HepG2 (cell line): ENCODE measurements around the gene PP2D1. TPM values are rescaled to one million over a fixed set of nuclear protein-coding genes. Genes with fewer than 3 reads are reported as not detected.

Experiments
- ARID5B ChIP-seq: IDR thresholded peaks from 2 replicates; pipeline ENCODE4 v1.4.0; 2020; ENCODE audit warnings: mild to moderate bottlenecking, missing genetic modification reagents
- BRF2 ChIP-seq: sonication (generic); formaldehyde crosslinking; IDR thresholded peaks from 2 replicates; pipeline ENCODE4 v1.8.1; 2022; ENCODE audit warnings: mild to moderate bottlenecking, missing genetic modification reagents
- KLF13 ChIP-seq: sonication (generic); formaldehyde crosslinking; IDR thresholded peaks from 2 replicates; pipeline ENCODE4 v1.4.0; 2020; ENCODE audit warnings: mild to moderate bottlenecking, missing genetic modification reagents
- MAX ChIP-seq: IDR thresholded peaks from 2 replicates; pipeline ENCODE4 v1.6.1; 2012; ENCODE audit warnings: inconsistent platforms
- RXRB ChIP-seq: IDR thresholded peaks from 2 replicates; pipeline ENCODE4 v1.6.1; 2016; ENCODE audit warnings: borderline replicate concordance, missing genetic modification reagents, missing compliant biosample characterization
- SMARCE1 ChIP-seq: fragments of 450-650 bp; IDR thresholded peaks from 2 replicates; pipeline ENCODE4 v1.6.1; 2017; ENCODE audit warnings: borderline replicate concordance
- TFAP4 ChIP-seq: sonication (generic); IDR thresholded peaks from 2 replicates; pipeline ENCODE4 v1.6.1; 2016; ENCODE audit warnings: low read depth, borderline replicate concordance
- THRA ChIP-seq: sonication (generic); formaldehyde crosslinking; IDR thresholded peaks from 2 replicates; pipeline ENCODE4 v1.4.0; 2020; ENCODE audit warnings: missing genetic modification reagents, borderline replicate concordance
- ZBTB38 ChIP-seq: sonication (generic); formaldehyde crosslinking; IDR thresholded peaks from 2 replicates; pipeline ENCODE4 v1.5.1; 2020; ENCODE audit warnings: mild to moderate bottlenecking, missing genetic modification reagents
- ZNF547 ChIP-seq: sonication (generic); formaldehyde crosslinking; IDR thresholded peaks from 2 replicates; pipeline ENCODE4 v1.5.1; 2020; ENCODE audit warnings: mild to moderate bottlenecking, missing genetic modification reagents
- polyA plus RNA-seq, 8 experiments: library from polyadenylated mRNA; depleted of rRNA in 3 of 8; stranded (reverse) in 7 of 8; unstranded in 1 of 8; fragments of >200 nt; fragmentation: Illumina TruSeq in 4 of 8; extraction: Trizol in 4 of 8; gene quantifications; 2 replicates each; pipeline versions ENCODE4 v1.2.1 to v1.2.3, GENCODE V29; 2011 to 2016; ENCODE audit warnings: low read depth in 4 of 8, missing spikeins in 1 of 8, mixed read lengths in 1 of 8; ENCODE audit not compliant: insufficient read depth in 1 of 8
- total RNA-seq, 5 experiments: library from RNA; depleted of rRNA; stranded (reverse); fragments of >200 nt; fragmentation: Illumina TruSeq; extraction: Trizol; gene quantifications; 2 replicates each; pipeline ENCODE4 v1.2.3, GENCODE V29; 2016; ENCODE audit warnings: low read depth in 1 of 5
- TF ChIP-seq, protein P1 (sequence below): sonication (generic); formaldehyde crosslinking; IDR thresholded peaks from 2 replicates; pipeline ENCODE4 v1.4.0; 2020; ENCODE audit warnings: missing genetic modification reagents, mild to moderate bottlenecking, borderline replicate concordance
- TF ChIP-seq, protein P2 (sequence below): sonication (generic); formaldehyde crosslinking; IDR thresholded peaks from 2 replicates; pipeline ENCODE4 v1.4.0; 2020; ENCODE audit warnings: missing genetic modification reagents
- TF ChIP-seq, protein P3 (sequence below): sonication (generic); formaldehyde crosslinking; IDR thresholded peaks from 2 replicates; pipeline ENCODE4 v1.5.0; 2020; ENCODE audit warnings: mild to moderate bottlenecking, missing genetic modification reagents, borderline replicate concordance

PP2D1 gene
- total and polyA plus RNA-seq, 2 of the 13 experiments (the other 11 are each of a cell fraction or from before 2014, with no cell fraction given) = not detected

DNA sequence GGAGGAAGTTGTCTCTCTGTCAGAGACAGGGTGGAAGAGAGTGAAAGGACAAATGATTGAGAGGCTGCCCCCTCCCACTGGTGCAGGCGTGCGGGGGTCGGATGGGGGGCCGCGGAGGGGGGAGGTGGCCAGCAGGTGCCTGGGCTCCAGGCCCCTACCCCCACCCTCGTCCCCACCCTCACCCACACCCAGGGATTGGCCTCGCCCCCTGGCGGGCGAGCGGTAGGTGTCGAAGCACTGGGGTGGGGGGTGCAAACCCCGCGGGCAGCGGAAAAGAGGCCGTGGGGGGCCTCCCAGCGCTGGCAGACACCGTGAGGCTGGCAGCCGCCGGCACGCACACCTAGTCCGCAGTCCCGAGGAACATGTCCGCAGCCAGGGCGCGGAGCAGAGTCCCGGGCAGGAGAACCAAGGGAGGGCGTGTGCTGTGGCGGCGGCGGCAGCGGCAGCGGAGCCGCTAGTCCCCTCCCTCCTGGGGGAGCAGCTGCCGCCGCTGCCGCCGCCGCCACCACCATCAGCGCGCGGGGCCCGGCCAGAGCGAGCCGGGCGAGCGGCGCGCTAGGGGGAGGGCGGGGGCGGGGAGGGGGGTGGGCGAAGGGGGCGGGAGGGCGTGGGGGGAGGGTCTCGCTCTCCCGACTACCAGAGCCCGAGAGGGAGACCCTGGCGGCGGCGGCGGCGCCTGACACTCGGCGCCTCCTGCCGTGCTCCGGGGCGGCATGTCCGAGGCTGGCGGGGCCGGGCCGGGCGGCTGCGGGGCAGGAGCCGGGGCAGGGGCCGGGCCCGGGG, 27.9 kb upstream of the PP2D1 start, which contains the start of gene KAT2B (continued):
- TF ChIP-seq ARID5B (CRISPR knock-in tag) (peak; percentile 45; the same call in 1 of the 2 replicates), THRA (CRISPR knock-in tag) (0 out of 2 replicates have a peak, but pooled peaks have one; percentile 19), BRF2 (CRISPR knock-in tag) (no peak), ZNF547 (CRISPR knock-in tag) (no peak), ZBTB38 (CRISPR knock-in tag) (no peak), KLF13 (CRISPR knock-in tag) (no peak), MAX (peak; percentile 33; the same call in 1 of the 2 replicates), SMARCE1 (no peak), TFAP4 (no peak), RXRB (no peak)
- TF ChIP-seq, protein P1, sequence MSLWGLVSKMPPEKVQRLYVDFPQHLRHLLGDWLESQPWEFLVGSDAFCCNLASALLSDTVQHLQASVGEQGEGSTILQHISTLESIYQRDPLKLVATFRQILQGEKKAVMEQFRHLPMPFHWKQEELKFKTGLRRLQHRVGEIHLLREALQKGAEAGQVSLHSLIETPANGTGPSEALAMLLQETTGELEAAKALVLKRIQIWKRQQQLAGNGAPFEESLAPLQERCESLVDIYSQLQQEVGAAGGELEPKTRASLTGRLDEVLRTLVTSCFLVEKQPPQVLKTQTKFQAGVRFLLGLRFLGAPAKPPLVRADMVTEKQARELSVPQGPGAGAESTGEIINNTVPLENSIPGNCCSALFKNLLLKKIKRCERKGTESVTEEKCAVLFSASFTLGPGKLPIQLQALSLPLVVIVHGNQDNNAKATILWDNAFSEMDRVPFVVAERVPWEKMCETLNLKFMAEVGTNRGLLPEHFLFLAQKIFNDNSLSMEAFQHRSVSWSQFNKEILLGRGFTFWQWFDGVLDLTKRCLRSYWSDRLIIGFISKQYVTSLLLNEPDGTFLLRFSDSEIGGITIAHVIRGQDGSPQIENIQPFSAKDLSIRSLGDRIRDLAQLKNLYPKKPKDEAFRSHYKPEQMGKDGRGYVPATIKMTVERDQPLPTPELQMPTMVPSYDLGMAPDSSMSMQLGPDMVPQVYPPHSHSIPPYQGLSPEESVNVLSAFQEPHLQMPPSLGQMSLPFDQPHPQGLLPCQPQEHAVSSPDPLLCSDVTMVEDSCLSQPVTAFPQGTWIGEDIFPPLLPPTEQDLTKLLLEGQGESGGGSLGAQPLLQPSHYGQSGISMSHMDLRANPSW (CRISPR knock-in tag) = no peak
- TF ChIP-seq, protein P2, sequence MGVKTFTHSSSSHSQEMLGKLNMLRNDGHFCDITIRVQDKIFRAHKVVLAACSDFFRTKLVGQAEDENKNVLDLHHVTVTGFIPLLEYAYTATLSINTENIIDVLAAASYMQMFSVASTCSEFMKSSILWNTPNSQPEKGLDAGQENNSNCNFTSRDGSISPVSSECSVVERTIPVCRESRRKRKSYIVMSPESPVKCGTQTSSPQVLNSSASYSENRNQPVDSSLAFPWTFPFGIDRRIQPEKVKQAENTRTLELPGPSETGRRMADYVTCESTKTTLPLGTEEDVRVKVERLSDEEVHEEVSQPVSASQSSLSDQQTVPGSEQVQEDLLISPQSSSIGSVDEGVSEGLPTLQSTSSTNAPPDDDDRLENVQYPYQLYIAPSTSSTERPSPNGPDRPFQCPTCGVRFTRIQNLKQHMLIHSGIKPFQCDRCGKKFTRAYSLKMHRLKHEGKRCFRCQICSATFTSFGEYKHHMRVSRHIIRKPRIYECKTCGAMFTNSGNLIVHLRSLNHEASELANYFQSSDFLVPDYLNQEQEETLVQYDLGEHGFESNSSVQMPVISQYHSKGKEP (CRISPR knock-in tag) = no peak
- TF ChIP-seq, protein P3, sequence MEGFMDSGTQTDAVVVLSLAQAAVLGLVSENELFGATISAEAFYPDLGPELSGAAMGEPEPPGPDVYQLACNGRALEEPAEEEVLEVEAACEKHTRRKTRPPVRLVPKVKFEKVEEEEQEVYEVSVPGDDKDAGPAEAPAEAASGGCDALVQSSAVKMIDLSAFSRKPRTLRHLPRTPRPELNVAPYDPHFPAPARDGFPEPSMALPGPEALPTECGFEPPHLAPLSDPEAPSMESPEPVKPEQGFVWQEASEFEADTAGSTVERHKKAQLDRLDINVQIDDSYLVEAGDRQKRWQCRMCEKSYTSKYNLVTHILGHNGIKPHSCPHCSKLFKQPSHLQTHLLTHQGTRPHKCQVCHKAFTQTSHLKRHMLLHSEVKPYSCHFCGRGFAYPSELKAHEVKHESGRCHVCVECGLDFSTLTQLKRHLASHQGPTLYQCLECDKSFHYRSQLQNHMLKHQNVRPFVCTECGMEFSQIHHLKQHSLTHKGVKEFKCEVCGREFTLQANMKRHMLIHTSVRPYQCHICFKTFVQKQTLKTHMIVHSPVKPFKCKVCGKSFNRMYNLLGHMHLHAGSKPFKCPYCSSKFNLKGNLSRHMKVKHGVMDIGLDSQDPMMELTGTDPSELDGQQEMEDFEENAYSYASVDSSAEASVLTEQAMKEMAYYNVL (CRISPR knock-in tag) = no peak
